Neural cell (in vitro differentiated cells): ENCODE data around the gene LIME1. TPM values are rescaled to one million over a fixed set of nuclear protein-coding genes. Genes with fewer than 3 reads are reported as not detected.

Source experiments
- H2AFZ ChIP-seq: fragments of 200-600, 300-800 bp; sonication (generic), shearing (Covaris generic); 2 replicates; pipeline ENCODE4 v1.6.0; 2014; ENCODE audit warnings: low read depth, mild to moderate bottlenecking, antibody characterized with exemption, low read length, moderate library complexity
- H3F3A ChIP-seq: fragments of 200-600 bp; shearing (Covaris generic); 2 replicates; pipeline ENCODE4 v1.6.1; 2016; ENCODE audit warnings: mild to moderate bottlenecking, moderate library complexity, mixed read lengths, antibody characterized with exemption, low read length; ENCODE audit not compliant: insufficient read depth, poor library complexity, severe bottlenecking
- H3K27ac ChIP-seq: fragments of 200-600, 300-800 bp; sonication (generic), shearing (Covaris generic); 2 replicates; pipeline ENCODE4 v1.5.1; 2014; ENCODE audit warnings: mild to moderate bottlenecking, low read length, moderate library complexity
- H3K27me3 ChIP-seq: fragments of 300-800, 200-600 bp; sonication (generic), shearing (Covaris generic); 2 replicates; pipeline ENCODE4 v1.6.0; 2014; ENCODE audit warnings: mild to moderate bottlenecking, low read depth, low read length, moderate library complexity; ENCODE audit not compliant: insufficient read depth
- H3K36me3 ChIP-seq: fragments of 300-800, 200-600 bp; sonication (generic), shearing (Covaris generic); 2 replicates; pipeline ENCODE4 v1.5.1; 2014; ENCODE audit warnings: mild to moderate bottlenecking, antibody characterized with exemption, low read length, moderate library complexity; ENCODE audit not compliant: insufficient read depth
- H3K4me2 ChIP-seq: fragments of 300-800, 200-600 bp; sonication (generic), shearing (Covaris generic); 2 replicates; pipeline ENCODE4 v1.6.0; 2014; ENCODE audit warnings: mild to moderate bottlenecking, low read length
- H3K4me3 ChIP-seq: fragments of 300-800, 200-600 bp; sonication (generic), shearing (Covaris generic); 2 replicates; pipeline ENCODE4 v1.5.1; 2014; ENCODE audit warnings: mild to moderate bottlenecking, low read length, moderate library complexity
- H3K79me2 ChIP-seq: fragments of 200-600 bp; shearing (Covaris generic); replicated peaks from 2 replicates; pipeline ENCODE4 v1.6.0; 2014; ENCODE audit warnings: mild to moderate bottlenecking, low read length, moderate library complexity; ENCODE audit not compliant: insufficient read depth
- H3K9ac ChIP-seq: fragments of 300-800, 200-600 bp; sonication (generic), shearing (Covaris generic); 2 replicates; pipeline ENCODE4 v1.6.1; 2016; ENCODE audit warnings: mild to moderate bottlenecking, low read length, mixed read lengths
- H3K9me2 ChIP-seq: fragments of 200-600 bp; shearing (Covaris generic); 2 replicates; pipeline ENCODE4 v1.6.1; 2016; ENCODE audit warnings: mild to moderate bottlenecking, low read length, mixed read lengths; ENCODE audit not compliant: insufficient read depth
- H3K9me3 ChIP-seq: fragments of 200-600, 300-800 bp; sonication (generic), shearing (Covaris generic); 2 replicates; pipeline ENCODE4 v1.6.1; 2016; ENCODE audit warnings: mild to moderate bottlenecking, mixed run types, low read length, moderate library complexity, mixed read lengths
- H4K20me1 ChIP-seq: fragments of 200-600 bp; shearing (Covaris generic); 2 replicates; pipeline ENCODE4 v1.6.1; 2016; ENCODE audit warnings: mild to moderate bottlenecking, mixed run types; ENCODE audit not compliant: insufficient read depth
- CTCF ChIP-seq: fragments of 450-650 bp; IDR thresholded peaks from 2 replicates; pipeline ENCODE4 v1.5.1; 2014; ENCODE audit warnings: antibody characterized with exemption, mild to moderate bottlenecking, moderate library complexity; ENCODE audit not compliant: poor library complexity, severe bottlenecking
- EP300 ChIP-seq: fragments of 450-650 bp; conservative IDR thresholded peaks from 2 replicates; pipeline ENCODE4 v1.6.1; 2014; ENCODE audit warnings: antibody characterized with exemption, mild to moderate bottlenecking, moderate library complexity; ENCODE audit not compliant: poor library complexity, severe bottlenecking
- EZH2 ChIP-seq: fragments of 200-600, 300-800 bp; shearing (Covaris generic), sonication (generic); IDR thresholded peaks from 2 replicates; pipeline ENCODE4 v1.6.1; 2014; ENCODE audit warnings: antibody characterized with exemption, low read length, borderline replicate concordance, mild to moderate bottlenecking; ENCODE audit not compliant: insufficient read depth, poor library complexity, severe bottlenecking
- MXI1 ChIP-seq: fragments of 450-650 bp; conservative IDR thresholded peaks from 2 replicates; pipeline ENCODE4 v1.6.1; 2014; ENCODE audit warnings: antibody characterized with exemption, mild to moderate bottlenecking; ENCODE audit not compliant: poor library complexity, severe bottlenecking
- POLR2AphosphoS5 ChIP-seq: IDR thresholded peaks from 2 replicates; pipeline ENCODE4 v1.6.1; 2012
- RAD21 ChIP-seq: fragments of 450-650 bp; conservative IDR thresholded peaks from 2 replicates; pipeline ENCODE4 v1.6.1; 2014; ENCODE audit warnings: antibody characterized with exemption, mild to moderate bottlenecking, moderate library complexity
- REST ChIP-seq: IDR thresholded peaks from 2 replicates; pipeline ENCODE4 v1.6.1; 2012; ENCODE audit warnings: borderline replicate concordance
- SMC3 ChIP-seq: fragments of 450-650 bp; conservative IDR thresholded peaks from 2 replicates; pipeline ENCODE4 v1.6.1; 2014; ENCODE audit warnings: antibody characterized with exemption, mild to moderate bottlenecking, moderate library complexity; ENCODE audit not compliant: poor library complexity
- TAF1 ChIP-seq: IDR thresholded peaks from 2 replicates; pipeline ENCODE4 v1.6.1; 2012; ENCODE audit warnings: low read depth
- polyA plus RNA-seq: library from polyadenylated mRNA; depleted of rRNA; stranded (reverse); fragments of >200 nt; gene quantifications from 2 replicates; pipeline ENCODE4 v1.2.3, GENCODE V29; 2014

LIME1 gene
- polyA plus RNA-seq, 1 donor from 2014 or later: 65.2 TPM

GRCh38 chr20:63733579-63734081 is 2.8 kb upstream of the LIME1 start:
- no peaks in the 10 kb centered on the region for H3K79me2 ChIP-seq
- TF ChIP-seq RAD21 (no peak), TAF1 (no peak), CTCF (no peak), REST (no peak), POLR2AphosphoS5 (no peak), EZH2 (no peak), EP300 (no peak), MXI1 (no peak), SMC3 (no peak)
- H3K27me3 ChIP-seq: no peaks in the 10 kb centered on the region
- H3K9ac ChIP-seq: no peak overlapping the region
- H3K27ac ChIP-seq: no peak overlapping the region
- H4K20me1 ChIP-seq: no peaks in the 10 kb centered on the region
- no peak overlapping the region for H3K4me2 ChIP-seq
- H3K9me3 ChIP-seq: no peaks in the 10 kb centered on the region
- no peaks in the 10 kb centered on the region for H3F3A ChIP-seq
- H3K4me3 ChIP-seq: no peak overlapping the region
- no peak overlapping the region for H2AFZ ChIP-seq
- H3K36me3 ChIP-seq: no peaks in the 10 kb centered on the region
- H3K9me2 ChIP-seq: no peaks in the 10 kb centered on the region

GRCh38 chr20:63734111-63734945 is 2.1 kb upstream of the LIME1 start:
- Histone ChIP-seq H2AFZ (no peak overlapping the region), H3K4me3 (no peak overlapping the region), H3K27ac (no peak overlapping the region), H3K36me3 (no peaks in the 10 kb centered on the region), H3K9ac (no peak overlapping the region), H3F3A (no peaks in the 10 kb centered on the region), H3K27me3 (no peaks in the 10 kb centered on the region), H3K79me2 (no peaks in the 10 kb centered on the region), H3K9me3 (no peaks in the 10 kb centered on the region), H3K9me2 (no peaks in the 10 kb centered on the region), H3K4me2 (no peak overlapping the region), H4K20me1 (no peaks in the 10 kb centered on the region)
- TF ChIP-seq EP300 (no peak), EZH2 (no peak), CTCF (no peak), POLR2AphosphoS5 (no peak), REST (no peak), TAF1 (no peak), SMC3 (no peak), RAD21 (no peak), MXI1 (no peak)
